A549 (cell line): ENCODE measurements around the gene CEP112.

Source experiments
- CEBPB ChIP-seq, 2 experiments: fragments of >200 bp in 1 of 2; sonication (Bioruptor Twin) in 1 of 2; formaldehyde crosslinking in 1 of 2; IDR thresholded peaks; 2 replicates each; pipeline ENCODE4 v1.6.1; 2012 to 2016
- CTCF ChIP-seq: fragments of >200 bp; sonication (Bioruptor Twin); formaldehyde crosslinking; IDR thresholded peaks from 3 replicates; pipeline ENCODE4 v1.5.1; 2016
- EP300 ChIP-seq, 2 experiments: fragments of >200 bp; sonication (Bioruptor Twin); formaldehyde crosslinking; IDR thresholded peaks; 2 replicates in 1 of 2; 3 replicates in 1 of 2; pipeline ENCODE4 v1.6.1; 2016 to 2017
- FOSL2 ChIP-seq, 2 experiments: fragments of 450-650 bp in 1 of 2; fragments of >200 bp in 1 of 2; sonication (Bioruptor Twin) in 1 of 2; formaldehyde crosslinking; IDR thresholded peaks; 2 replicates each; pipeline versions ENCODE4 v1.5.0 to v1.6.1; 2016 to 2020; ENCODE audit warnings: mild to moderate bottlenecking in 1 of 2, moderate library complexity in 1 of 2
- JUNB ChIP-seq: fragments of >200 bp; sonication (Bioruptor Twin); formaldehyde crosslinking; IDR thresholded peaks from 2 replicates; pipeline ENCODE4 v1.6.1; 2016
- KDM1A ChIP-seq: fragments of 200-600 bp; sonication (generic); IDR thresholded peaks from 2 replicates; pipeline ENCODE4 v1.6.1; 2016; ENCODE audit warnings: low read depth, mild to moderate bottlenecking
- KDM5A ChIP-seq: fragments of 200-600 bp; sonication (generic); IDR thresholded peaks from 2 replicates; pipeline ENCODE4 v1.6.1; 2016; ENCODE audit warnings: antibody characterized with exemption, mild to moderate bottlenecking
- NPAS2 ChIP-seq: fragments of 250-450 bp; sonication (Bioruptor Pico); IDR thresholded peaks from 2 replicates; pipeline ENCODE4 v1.8.0; 2022; ENCODE audit warnings: mild to moderate bottlenecking, moderate library complexity, borderline replicate concordance
- NR3C1 ChIP-seq: fragments of >200 bp; sonication (Bioruptor Twin); formaldehyde crosslinking; IDR thresholded peaks from 3 replicates; pipeline ENCODE4 v1.6.1; 2017
- POLR2A ChIP-seq: IDR thresholded peaks from 2 replicates; pipeline ENCODE4 v1.6.1; 2012; ENCODE audit warnings: mild to moderate bottlenecking, low read length
- RAD21 ChIP-seq, 2 experiments: fragments of >200 bp in 1 of 2; sonication (Bioruptor Twin) in 1 of 2; formaldehyde crosslinking in 1 of 2; IDR thresholded peaks in 1 of 2; conservative IDR thresholded peaks in 1 of 2; 2 replicates in 1 of 2; 3 replicates in 1 of 2; pipeline ENCODE4 v1.6.1; 2012 to 2018; ENCODE audit warnings: inconsistent platforms in 1 of 2
- SREBF2 ChIP-seq: fragments of 450-650 bp; IDR thresholded peaks from 2 replicates; pipeline ENCODE4 v1.6.1; 2014; ENCODE audit warnings: mild to moderate bottlenecking, moderate library complexity
- ZFP36 ChIP-seq: fragments of 450-650 bp; IDR thresholded peaks from 2 replicates; pipeline ENCODE4 v1.6.1; 2014; ENCODE audit warnings: borderline replicate concordance; ENCODE audit not compliant: partially characterized antibody

DNA sequence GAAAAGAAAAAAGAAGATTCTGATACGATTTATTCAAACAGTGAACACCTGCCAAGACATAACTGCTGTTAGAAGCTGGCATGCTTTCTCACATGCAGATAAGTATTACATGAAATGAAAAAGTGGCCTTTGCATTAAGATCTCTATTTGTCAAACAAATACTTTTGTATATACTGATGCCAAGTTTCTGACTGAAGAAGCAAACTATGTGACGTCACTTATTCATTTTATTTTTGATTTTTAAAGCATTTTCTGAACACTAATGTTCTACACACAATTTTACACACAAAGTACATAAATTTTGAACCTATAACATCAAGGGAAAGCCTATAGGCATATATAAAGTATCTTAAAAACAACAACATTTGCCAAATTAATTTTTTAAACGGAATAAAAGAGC, 153.8 kb downstream of the CEP112 start:
- no peak for TF ChIP-seq CTCF
- no peak for TF ChIP-seq JUNB
- TF ChIP-seq KDM5A: no peak
- no peak for TF ChIP-seq POLR2A
- TF ChIP-seq ZFP36: no peak
- TF ChIP-seq CEBPB (IDR thresholded peaks at IDR 0.05): no peak
- no peak for TF ChIP-seq KDM1A
- no peak for TF ChIP-seq SREBF2
- no peak for TF ChIP-seq RAD21 (conservative IDR thresholded peaks at IDR 0.05 in 1 of 2, IDR thresholded peaks at IDR 0.05 in 1 of 2)
- TF ChIP-seq EP300 (IDR thresholded peaks at IDR 0.05): no peak
- no peak for TF ChIP-seq FOSL2 (IDR thresholded peaks at IDR 0.05)
- TF ChIP-seq FOSL2 (CRISPR knock-in tag; IDR thresholded peaks at IDR 0.05): no peak
- no peak for TF ChIP-seq NPAS2 (CRISPR knock-in tag)
- no peak for TF ChIP-seq NR3C1
